Stimulated activated CD8-positive, alpha-beta memory T cell treated with anti-CD3 and anti-CD28 coated beads, Interleukin-15, amount 100 ng/mL, for 4 hours (primary cell): ENCODE data around the gene OPRM1.

Source experiments
- DNase-seq, 2 donors: peaks; one replicate each; pipeline ENCODE4 v3.0.0-alpha.2; 2020; ENCODE audit warnings: low read depth in 2 of 2

OPRM1 gene

DNA sequence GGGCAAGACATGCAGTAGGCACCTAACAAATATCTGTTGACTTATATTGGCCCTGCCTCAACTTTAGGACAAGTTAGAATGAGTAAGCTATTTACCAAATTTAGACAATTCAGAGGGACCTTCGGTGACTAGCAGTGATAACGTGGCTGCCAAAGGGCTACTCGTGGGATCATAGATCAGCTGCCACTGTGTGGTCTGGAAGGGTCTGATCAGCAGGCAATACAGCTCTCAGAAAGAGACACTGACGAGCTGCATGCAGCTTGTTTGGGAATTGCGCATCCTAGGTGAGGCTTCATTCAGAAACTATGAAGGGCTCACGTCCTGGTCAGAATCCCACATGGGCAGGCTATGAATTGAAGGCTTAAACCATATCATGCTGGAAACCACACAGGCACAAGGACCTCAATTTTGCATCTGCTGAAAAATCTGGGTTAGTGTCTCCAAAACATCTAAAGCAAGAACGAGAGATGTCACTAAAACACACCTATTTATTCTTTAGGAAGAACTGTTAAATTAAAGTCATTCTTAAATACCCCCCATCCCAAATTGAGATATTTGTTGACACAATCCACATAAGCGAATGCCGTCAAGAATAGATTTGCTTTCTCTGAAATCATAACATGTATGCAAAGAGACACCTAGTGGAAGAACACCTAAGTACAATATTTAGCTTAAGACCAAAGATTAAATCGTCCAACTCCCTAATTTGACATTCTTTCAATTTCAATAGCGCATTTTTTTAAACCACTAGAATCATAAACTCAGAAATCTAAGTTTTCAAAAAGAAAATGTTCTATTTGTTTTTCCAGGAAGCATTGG, 238.0 kb downstream of the OPRM1 start:
- no peak for DNase-seq

DNA sequence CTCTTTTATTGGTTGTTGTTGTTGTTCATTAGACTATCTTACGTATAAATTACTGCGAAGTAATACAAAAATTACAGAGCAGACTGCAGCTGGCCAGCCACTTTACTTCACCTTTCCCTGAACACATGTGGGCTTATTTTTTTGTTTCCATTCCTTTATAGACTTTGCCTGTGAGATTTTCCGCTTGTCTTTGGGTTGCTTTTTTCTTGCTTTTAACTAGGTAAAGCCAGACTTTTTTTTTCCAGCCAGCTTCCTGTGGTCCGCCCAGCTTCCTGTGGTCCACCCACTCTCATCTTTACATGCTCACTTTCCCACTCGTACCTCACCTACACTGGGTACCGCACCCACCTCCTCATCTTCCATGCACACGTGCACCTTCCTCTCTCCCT, 238.6 kb downstream of the OPRM1 start:
- peak in 1 of 2 donors; percentile 24 for DNase-seq

DNA sequence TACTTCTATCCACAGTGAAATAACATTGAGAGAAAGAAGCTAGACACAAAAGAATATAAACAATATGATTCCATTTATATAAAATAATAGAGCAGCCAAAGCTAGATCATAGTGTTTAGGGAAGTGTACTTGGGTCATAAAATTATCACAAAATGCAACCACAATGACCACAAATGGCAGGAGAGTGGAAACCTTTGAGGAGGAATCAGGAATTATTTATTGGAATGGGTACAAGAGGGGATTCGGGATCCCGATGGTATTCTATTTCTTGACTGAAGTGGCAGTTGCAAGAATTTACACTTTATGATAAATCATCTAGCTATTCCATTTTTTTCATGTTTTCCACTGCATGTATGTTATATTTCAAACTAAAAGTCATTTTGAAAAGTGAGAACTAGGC, 241.5 kb downstream of the OPRM1 start:
- DNase-seq: no peak

DNA sequence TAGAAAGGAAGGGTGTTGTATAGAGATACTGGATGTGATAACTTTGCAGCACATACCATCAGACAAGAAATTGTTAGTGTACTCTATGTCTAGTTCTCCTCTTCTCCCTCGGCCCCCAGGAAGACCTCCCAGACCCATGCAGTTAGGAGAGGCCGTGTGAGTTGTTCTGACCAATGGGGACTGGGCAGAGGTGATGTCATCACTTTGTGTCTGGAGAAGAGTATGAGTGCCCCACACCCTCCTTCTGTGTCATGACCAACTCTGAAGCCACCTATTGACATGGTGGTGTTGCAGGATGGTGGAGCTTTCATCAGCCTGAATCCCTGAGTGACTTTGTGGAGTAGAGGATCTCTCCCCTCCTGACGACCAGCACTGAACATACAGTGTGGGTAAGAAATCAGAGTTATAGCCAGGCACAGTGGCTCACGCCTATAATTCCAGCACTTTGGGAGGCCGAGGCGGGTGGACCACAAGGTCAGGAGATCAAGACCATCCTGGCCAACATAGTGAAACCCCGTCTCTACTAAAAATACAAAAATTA, 245.3 kb downstream of the OPRM1 start:
- no peak for DNase-seq

DNA sequence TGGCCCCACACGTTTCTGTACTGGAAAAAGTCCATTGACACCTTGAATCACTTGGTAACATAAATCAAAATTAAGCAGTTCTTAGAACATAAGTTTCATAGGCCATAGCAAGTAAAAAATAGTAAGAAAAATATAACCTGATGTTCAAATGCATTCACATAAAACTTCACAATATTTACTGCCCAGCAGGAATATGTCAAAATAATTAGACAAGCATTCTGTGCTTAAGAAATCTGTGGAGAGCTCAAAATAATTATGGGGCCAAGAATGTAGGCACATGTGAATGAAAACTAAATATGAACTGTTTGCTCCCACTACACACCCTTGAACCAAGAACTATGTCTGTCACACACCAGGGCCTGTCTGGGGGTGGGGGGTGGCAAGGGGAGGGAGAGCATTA, 246.8 kb downstream of the OPRM1 start:
- no peak for DNase-seq

DNA sequence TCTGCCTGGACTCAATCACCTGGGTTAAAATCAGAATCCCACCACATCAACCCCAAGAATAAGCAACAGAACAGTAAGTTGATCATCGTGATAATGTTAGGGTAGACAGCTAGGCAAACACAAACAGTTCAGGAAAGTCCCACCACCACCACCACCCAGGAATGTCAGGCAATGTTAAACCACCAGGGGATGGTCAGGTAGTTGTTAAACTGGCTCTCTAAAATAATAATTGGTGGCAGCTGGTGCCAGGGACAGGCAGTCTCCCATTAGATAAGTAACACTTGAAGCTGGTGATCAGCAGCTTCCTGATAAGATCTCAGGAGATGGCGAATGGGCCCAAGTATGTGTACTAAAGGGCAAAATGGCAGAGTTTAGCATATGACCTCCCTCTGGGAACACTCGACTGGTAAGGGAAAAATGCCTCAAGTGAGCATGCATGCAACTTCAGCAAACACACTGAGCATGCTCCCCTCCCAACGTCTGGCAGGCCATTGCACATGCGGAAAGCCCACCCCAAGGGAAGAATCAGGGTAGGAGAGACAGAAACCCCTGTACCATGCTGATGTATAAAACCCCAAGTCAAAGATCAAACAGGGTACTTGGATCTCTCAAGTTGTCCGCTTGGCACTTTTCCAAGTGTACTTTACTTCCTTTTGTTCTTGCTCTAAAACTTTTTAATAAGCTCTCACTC, 250.9 kb downstream of the OPRM1 start:
- DNase-seq: no peak

DNA sequence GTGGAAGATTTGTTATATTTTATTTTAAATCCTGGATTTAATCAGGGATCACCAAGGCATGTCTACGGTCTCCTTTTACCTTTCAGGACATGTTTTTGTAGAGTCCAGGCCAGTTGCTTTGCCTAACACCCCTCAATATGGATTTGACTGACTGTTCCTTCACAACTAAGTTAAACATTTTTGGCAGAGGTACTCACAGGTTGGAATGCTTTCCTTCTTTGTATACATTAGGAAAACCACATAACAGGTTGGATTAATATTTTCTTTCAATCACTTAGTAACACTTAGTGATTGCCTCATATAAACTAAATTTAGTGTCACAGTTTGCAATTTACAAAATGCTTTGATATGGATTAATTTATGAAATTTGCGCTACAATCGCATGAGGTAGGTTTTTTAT, 253.0 kb downstream of the OPRM1 start:
- no peak for DNase-seq

DNA sequence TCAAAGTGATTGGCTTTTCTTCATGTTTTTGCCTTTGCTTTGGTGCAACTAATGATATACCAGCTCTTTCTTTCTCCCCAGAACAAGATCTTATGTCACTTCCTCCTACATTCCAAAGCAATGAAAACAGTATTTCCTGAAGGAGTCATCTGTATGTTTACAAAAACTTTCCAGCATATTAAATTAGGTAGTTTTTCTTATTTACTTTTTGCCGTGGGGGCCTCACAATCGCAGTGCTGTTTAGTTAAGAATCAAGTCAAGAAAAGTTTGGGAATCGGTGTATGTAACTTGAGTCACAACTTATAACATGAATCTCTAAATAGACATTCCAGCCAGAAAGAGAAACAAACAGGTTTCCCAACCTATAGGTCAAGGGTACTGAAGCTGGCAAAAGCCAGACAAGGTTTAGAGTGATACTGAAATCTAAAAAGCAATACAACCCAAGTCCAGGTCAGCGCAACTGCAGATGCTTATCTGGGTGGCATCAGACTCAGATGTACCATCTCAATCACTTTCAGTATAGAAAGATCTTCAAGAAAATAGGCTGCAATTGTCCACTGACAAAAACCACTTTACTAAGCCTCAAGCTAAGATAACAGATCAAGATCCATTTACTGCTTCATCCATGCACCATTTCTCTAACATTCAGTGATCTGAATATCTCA, 253.9 kb downstream of the OPRM1 start:
- DNase-seq: no peak

DNA sequence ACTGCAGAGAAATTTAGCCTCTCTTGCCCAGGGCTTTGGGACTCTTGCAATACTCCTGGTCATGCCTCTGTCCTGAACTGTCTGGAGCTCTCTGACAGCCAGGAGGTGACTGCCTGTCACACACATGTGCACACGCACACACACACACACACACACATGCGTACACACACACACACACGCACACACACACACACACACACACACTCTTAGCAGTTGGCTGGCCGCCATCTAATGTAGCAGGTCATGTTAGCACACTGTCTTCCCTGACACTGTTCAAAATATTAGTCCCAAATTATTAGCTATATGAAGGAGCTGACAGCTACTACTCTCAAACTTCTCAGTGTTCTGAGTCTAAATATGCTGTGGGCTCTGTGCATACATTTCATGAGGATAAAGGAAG, 256.7 kb downstream of the OPRM1 start:
- DNase-seq: no peak
